HG03025 (cell line): ENCODE data around the gene MEIS2.

Experiments
- ATAC-seq: cut with Tn5 transposase; IDR thresholded peaks from one replicate; pipeline ENCODE4 v1.9.1; 2021; ENCODE audit warnings: mild to moderate bottlenecking, moderate library complexity; ENCODE audit not compliant: unreplicated experiment, low FRiP score

Gene MEIS2

GRCh38 chr15:36908991-36909390 lies 191.4 kb downstream of the MEIS2 start:
- ATAC-seq, result no peak

- ATAC-seq, result no peak
Measured at GRCh38 chr15:36907295-36907694, 193.1 kb downstream of the MEIS2 start.

- no peak for ATAC-seq
Measured at GRCh38 chr15:36905908-36906307, 194.4 kb downstream of the MEIS2 start.

- ATAC-seq, result no peak
Measured at GRCh38 chr15:36904715-36905114, 195.6 kb downstream of the MEIS2 start.

GRCh38 chr15:36903922-36904556 lies 196.3 kb downstream of the MEIS2 start:
- ATAC-seq, result no peak

- no peak for ATAC-seq
Measured at GRCh38 chr15:36903195-36903594, 197.2 kb downstream of the MEIS2 start.

- no peak for ATAC-seq
Measured at GRCh38 chr15:36901012-36901411, 199.3 kb downstream of the MEIS2 start.

GRCh38 chr15:36899696-36900095 lies 200.7 kb downstream of the MEIS2 start:
- ATAC-seq, result no peak

GRCh38 chr15:36898536-36899126 lies 201.7 kb downstream of the MEIS2 start:
- ATAC-seq, result no peak

- no peak for ATAC-seq
Measured at GRCh38 chr15:36897834-36898233, 202.5 kb downstream of the MEIS2 start.

GRCh38 chr15:36896949-36897348 lies 203.4 kb downstream of the MEIS2 start:
- ATAC-seq, result no peak

GRCh38 chr15:36894075-36894474 lies 206.3 kb downstream of the MEIS2 start:
- no peak for ATAC-seq

GRCh38 chr15:36893276-36893675 lies 207.1 kb downstream of the MEIS2 start:
- ATAC-seq, result no peak

GRCh38 chr15:36888011-36888992 lies 212.0 kb downstream of the MEIS2 start:
- ATAC-seq, result no peak

GRCh38 chr15:36887214-36887961 lies 213.0 kb downstream of the MEIS2 start:
- no peak for ATAC-seq

GRCh38 chr15:36886701-36887100 lies 213.6 kb downstream of the MEIS2 start:
- ATAC-seq, result no peak

- no peak for ATAC-seq
Measured at GRCh38 chr15:36886191-36886590, 214.2 kb downstream of the MEIS2 start.

GRCh38 chr15:36885771-36886170 lies 214.6 kb downstream of the MEIS2 start:
- ATAC-seq, result no peak

GRCh38 chr15:36884936-36885635 lies 215.3 kb downstream of the MEIS2 start:
- no peak for ATAC-seq

GRCh38 chr15:36884518-36884875 lies 215.9 kb downstream of the MEIS2 start:
- no peak for ATAC-seq
